HG03469 (cell line): ENCODE measurements around the gene MTA1.

ENCODE experiments used
- ATAC-seq: cut with Tn5 transposase; IDR thresholded peaks from one replicate; pipeline ENCODE4 v1.9.1; 2021; ENCODE audit warnings: mild to moderate bottlenecking, moderate library complexity, moderate number of reproducible peaks; ENCODE audit not compliant: unreplicated experiment

MTA1 gene

GRCh38 chr14:105419195-105420091 lies at the start of gene MTA1:
Gene MTA1 (plus strand): TSS chr14:105419827. CDS start chr14:105420036, 209 bp downstream.
- ATAC-seq: no peak

- no peak for ATAC-seq
These were observed 45.2 kb upstream of the MTA1 start for GRCh38 chr14:105374389-105374788.

- no peak for ATAC-seq
These were observed 44.0 kb upstream of the MTA1 start for GRCh38 chr14:105375635-105376057.

GRCh38 chr14:105376521-105377440 lies 42.8 kb upstream of the MTA1 start:
- ATAC-seq: no peak

GRCh38 chr14:105377555-105378182 lies 42.0 kb upstream of the MTA1 start:
- no peak for ATAC-seq

GRCh38 chr14:105378199-105378598 lies 41.4 kb upstream of the MTA1 start:
- no peak for ATAC-seq

- no peak for ATAC-seq
These were observed 40.5 kb upstream of the MTA1 start for GRCh38 chr14:105378873-105379685.

GRCh38 chr14:105379946-105380345 lies 39.7 kb upstream of the MTA1 start:
- no peak for ATAC-seq

- ATAC-seq: no peak
These were observed 38.9 kb upstream of the MTA1 start for GRCh38 chr14:105380756-105381155.

- no peak for ATAC-seq
These were observed 37.9 kb upstream of the MTA1 start for GRCh38 chr14:105381446-105382342.

- no peak for ATAC-seq
These were observed 37.1 kb upstream of the MTA1 start for GRCh38 chr14:105382343-105383082.

- ATAC-seq: no peak
These were observed 36.4 kb upstream of the MTA1 start for GRCh38 chr14:105383083-105383730.

- ATAC-seq: no peak
These were observed 35.5 kb upstream of the MTA1 start for GRCh38 chr14:105384041-105384557.

GRCh38 chr14:105384605-105385321 lies 34.9 kb upstream of the MTA1 start:
- ATAC-seq: no peak

GRCh38 chr14:105385322-105385637 lies 34.3 kb upstream of the MTA1 start:
- no peak for ATAC-seq

GRCh38 chr14:105385698-105386365 lies 33.8 kb upstream of the MTA1 start:
- ATAC-seq: no peak
